PFSK-1 (cell line): ENCODE results near the gene SLC19A1.

Experiments used
- POLR2AphosphoS5 ChIP-seq: IDR thresholded peaks from 2 replicates; pipeline ENCODE4 v1.6.1; 2012; ENCODE audit warnings: low read depth, mild to moderate bottlenecking, control low read depth, low read length, moderate library complexity
- TF ChIP-seq, protein P1 (sequence below), 2 experiments: IDR thresholded peaks; 2 replicates each; pipeline versions ENCODE4 v1.6.1 to v1.8.0; 2011 to 2012; ENCODE audit warnings: low read depth in 2 of 2, low read length in 2 of 2, control low read depth in 1 of 2, inconsistent platforms in 1 of 2, mild to moderate bottlenecking in 1 of 2, moderate library complexity in 1 of 2; ENCODE audit not compliant: insufficient read depth in 1 of 2

DNA sequence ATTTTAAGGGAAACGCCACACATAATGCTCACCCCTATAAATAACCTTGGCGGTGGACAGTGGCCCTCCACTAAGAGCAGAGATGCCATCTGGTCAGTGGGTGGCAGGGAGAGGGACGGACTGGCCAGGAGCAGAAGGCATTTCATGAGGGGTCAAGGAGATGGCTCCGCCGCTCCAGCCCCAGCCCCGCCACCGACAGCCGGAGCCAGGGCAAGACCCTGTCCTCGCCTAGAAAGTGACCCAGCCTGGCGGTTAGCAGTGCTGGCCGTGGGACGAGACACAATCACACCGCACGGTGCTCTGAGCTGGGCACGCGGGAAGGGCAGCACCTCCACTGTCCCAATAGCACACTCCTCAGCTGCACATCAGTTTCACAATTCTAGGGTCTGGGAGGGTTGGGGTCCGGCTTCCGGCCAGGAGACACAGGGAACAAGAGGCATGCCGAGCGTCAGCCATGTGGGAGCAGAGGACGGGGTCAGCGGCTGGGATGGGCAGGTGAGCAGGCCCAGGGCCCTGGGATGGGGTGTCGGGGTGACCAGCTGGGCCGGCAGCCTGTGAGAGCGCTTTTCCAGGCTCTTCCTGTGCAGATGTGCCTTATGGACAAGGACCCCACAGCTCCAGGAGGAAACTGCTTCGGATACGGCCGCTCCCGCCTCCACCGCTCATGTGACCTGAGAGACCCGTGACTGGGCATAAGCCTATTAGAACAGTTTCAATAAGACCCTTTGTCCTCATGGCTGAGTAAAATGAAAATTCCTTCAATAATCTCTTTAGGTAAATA is 5.7 kb downstream of the SLC19A1 start:
- TF ChIP-seq, protein P1, sequence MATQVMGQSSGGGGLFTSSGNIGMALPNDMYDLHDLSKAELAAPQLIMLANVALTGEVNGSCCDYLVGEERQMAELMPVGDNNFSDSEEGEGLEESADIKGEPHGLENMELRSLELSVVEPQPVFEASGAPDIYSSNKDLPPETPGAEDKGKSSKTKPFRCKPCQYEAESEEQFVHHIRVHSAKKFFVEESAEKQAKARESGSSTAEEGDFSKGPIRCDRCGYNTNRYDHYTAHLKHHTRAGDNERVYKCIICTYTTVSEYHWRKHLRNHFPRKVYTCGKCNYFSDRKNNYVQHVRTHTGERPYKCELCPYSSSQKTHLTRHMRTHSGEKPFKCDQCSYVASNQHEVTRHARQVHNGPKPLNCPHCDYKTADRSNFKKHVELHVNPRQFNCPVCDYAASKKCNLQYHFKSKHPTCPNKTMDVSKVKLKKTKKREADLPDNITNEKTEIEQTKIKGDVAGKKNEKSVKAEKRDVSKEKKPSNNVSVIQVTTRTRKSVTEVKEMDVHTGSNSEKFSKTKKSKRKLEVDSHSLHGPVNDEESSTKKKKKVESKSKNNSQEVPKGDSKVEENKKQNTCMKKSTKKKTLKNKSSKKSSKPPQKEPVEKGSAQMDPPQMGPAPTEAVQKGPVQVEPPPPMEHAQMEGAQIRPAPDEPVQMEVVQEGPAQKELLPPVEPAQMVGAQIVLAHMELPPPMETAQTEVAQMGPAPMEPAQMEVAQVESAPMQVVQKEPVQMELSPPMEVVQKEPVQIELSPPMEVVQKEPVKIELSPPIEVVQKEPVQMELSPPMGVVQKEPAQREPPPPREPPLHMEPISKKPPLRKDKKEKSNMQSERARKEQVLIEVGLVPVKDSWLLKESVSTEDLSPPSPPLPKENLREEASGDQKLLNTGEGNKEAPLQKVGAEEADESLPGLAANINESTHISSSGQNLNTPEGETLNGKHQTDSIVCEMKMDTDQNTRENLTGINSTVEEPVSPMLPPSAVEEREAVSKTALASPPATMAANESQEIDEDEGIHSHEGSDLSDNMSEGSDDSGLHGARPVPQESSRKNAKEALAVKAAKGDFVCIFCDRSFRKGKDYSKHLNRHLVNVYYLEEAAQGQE (IDR thresholded peaks at IDR 0.05; ENCODE audit: insufficient read depth in 1 of 2, low read depth in 2 of 2, low read length in 2 of 2): no peak
- no peak for TF ChIP-seq POLR2AphosphoS5
